ENCODE measurements around the gene TMEM131. TPM values are rescaled to one million over a fixed set of nuclear protein-coding genes. Genes with fewer than 3 reads are reported as not detected.

Gene TMEM131
- total RNA-seq, 1 donor from 2014 or later = 43.9 TPM

DNA sequence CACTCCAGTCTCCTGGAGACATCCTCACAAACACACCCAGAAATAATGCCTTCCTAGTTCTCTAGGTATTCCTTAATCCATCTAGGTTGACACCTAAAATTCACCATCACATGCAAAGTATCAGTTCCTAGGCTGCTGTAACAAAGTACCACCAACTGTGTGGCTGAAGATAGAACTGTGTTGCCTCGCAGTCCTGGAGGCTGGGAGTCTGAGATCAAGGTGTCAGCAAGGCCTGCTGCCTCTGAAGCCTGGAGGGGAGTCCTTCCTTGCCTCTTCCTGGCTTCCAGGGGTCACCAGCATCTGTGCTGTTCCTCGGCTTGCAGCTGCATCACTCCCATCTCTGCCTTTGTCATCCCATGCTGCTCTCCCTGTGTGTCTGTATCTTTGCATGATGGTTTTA, 36.3 kb upstream of the TMEM131 start:
- Mint-ChIP-seq H3K4me1 (peaks cover 13% of the 10 kb centered on the region), H3K27ac (ENCODE audit: unreplicated experiment) (no peak overlapping the region)
- no peak for DNase-seq (ENCODE audit: low read depth, low spot score)

DNA sequence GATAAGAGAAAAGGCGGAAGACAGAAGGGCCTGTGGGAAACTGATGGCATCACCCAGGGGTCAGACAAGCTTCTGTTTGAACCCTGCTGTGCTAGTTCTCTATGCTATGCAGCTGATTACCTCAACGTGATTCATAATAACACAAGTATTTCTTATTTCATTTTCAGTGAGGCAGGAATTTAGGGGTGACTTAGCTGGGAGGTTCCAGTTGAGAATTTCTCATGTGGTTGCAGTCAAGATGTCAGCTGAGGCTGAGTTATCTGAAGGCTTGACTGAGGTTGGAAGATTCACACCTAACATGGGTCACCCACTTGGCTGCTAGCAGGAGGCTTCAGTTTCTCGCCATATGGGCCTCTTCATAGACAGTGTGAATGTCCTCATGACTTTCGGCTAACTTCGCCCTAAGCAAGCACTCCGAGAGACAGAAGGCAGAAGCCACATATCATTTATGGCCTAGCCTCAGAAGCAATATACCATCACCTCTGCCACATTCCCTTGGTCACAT, 34.0 kb upstream of the TMEM131 start:
- Mint-ChIP-seq H3K9me3 (no peaks in the 10 kb centered on the region), H3K36me3 (ENCODE audit: low read depth) (no peaks in the 10 kb centered on the region), H3K4me1 (peaks cover 13% of the 10 kb centered on the region), H3K27ac (ENCODE audit: unreplicated experiment) (no peak overlapping the region), H3K4me3 (no peak overlapping the region), H3K27me3 (ENCODE audit: low read depth) (no peaks in the 10 kb centered on the region)
- DNase-seq (ENCODE audit: low read depth, low spot score) = no peak
- TF ChIP-seq, protein P1, sequence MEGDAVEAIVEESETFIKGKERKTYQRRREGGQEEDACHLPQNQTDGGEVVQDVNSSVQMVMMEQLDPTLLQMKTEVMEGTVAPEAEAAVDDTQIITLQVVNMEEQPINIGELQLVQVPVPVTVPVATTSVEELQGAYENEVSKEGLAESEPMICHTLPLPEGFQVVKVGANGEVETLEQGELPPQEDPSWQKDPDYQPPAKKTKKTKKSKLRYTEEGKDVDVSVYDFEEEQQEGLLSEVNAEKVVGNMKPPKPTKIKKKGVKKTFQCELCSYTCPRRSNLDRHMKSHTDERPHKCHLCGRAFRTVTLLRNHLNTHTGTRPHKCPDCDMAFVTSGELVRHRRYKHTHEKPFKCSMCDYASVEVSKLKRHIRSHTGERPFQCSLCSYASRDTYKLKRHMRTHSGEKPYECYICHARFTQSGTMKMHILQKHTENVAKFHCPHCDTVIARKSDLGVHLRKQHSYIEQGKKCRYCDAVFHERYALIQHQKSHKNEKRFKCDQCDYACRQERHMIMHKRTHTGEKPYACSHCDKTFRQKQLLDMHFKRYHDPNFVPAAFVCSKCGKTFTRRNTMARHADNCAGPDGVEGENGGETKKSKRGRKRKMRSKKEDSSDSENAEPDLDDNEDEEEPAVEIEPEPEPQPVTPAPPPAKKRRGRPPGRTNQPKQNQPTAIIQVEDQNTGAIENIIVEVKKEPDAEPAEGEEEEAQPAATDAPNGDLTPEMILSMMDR (conservative IDR thresholded peaks at IDR 0.05) = no peak

More for the DNA sequence above, 36.3 kb upstream of the TMEM131 start:
- H3K27me3 Mint-ChIP-seq (ENCODE audit: low read depth) = no peaks in the 10 kb centered on the region
- H3K36me3 Mint-ChIP-seq (ENCODE audit: low read depth) = no peaks in the 10 kb centered on the region
- no peak overlapping the region for H3K4me3 Mint-ChIP-seq
- TF ChIP-seq, protein P1 (conservative IDR thresholded peaks at IDR 0.05) = no peak
- no peaks in the 10 kb centered on the region for H3K9me3 Mint-ChIP-seq

DNA sequence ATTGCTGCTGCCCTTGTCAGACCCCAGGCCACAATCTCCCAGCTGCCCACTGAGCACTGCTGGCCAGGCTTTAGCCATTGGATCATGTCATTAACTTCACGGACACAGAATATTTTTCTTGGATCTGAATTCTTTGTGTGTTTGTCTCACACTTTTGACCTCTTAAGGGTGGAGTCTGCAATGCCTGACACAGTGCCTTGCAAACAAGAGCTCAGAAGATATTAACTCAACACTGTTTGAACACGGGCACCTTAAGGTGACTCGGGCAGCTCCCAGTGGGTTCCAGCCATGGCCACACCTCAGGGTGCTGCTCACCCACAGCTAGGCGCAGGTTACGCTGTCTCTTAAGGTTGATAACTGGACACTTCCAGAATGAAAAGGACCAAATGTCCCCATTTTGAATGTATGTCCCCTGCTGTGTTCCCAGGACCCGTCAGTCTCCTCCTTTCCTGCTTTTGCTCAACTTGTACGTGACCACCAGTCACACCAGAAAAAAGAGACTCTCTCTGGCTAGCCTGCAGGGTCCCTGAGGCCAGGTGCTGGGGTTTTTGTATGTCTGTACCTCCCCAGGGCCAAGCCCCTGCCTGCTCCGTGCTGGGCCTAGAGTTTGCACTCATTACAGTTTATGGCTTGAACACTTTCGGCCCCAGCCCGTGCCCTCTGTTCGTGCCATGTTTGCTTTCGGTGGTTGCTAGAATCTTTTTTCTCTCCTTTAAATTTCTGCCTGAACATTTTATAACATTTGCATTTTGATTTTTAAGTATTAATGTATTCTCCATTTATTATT, 33.4 kb upstream of the TMEM131 start:
- Mint-ChIP-seq H3K9me3 (no peaks in the 10 kb centered on the region), H3K27me3 (ENCODE audit: low read depth) (no peaks in the 10 kb centered on the region), H3K27ac (ENCODE audit: unreplicated experiment) (no peak overlapping the region), H3K4me3 (no peak overlapping the region), H3K4me1 (peaks cover 13% of the 10 kb centered on the region), H3K36me3 (ENCODE audit: low read depth) (no peaks in the 10 kb centered on the region)
- TF ChIP-seq, protein P1 (conservative IDR thresholded peaks at IDR 0.05) = no peak
- DNase-seq (ENCODE audit: low read depth, low spot score) = no peak

DNA sequence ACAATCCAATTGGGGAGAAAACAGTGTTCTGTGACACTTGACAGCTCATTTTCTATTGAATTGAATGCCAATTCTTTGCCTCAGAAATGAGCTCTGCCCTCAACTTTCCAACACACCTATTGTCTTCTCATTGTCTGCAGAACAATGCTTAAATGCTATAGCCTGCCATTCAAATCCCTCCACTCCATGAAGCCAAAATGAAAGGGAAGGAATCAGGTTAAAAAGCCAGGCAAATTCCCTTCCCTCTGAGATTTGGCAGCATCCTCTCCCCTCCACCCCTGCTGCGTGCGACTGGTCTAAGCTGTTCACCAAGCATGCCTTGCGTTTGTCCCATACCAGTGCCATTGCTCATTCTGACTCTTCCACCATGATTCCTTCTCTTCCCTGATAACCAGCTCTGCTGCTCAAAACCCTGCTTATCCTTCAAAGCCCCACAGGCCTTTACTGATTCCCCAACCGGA, 32.4 kb upstream of the TMEM131 start:
- Mint-ChIP-seq H3K4me1 (peaks cover 13% of the 10 kb centered on the region), H3K9me3 (no peaks in the 10 kb centered on the region), H3K4me3 (no peak overlapping the region), H3K27ac (ENCODE audit: unreplicated experiment) (no peak overlapping the region), H3K36me3 (ENCODE audit: low read depth) (no peaks in the 10 kb centered on the region), H3K27me3 (ENCODE audit: low read depth) (no peaks in the 10 kb centered on the region)
- no peak for DNase-seq (ENCODE audit: low read depth, low spot score)
- TF ChIP-seq, protein P1 (conservative IDR thresholded peaks at IDR 0.05) = no peak

DNA sequence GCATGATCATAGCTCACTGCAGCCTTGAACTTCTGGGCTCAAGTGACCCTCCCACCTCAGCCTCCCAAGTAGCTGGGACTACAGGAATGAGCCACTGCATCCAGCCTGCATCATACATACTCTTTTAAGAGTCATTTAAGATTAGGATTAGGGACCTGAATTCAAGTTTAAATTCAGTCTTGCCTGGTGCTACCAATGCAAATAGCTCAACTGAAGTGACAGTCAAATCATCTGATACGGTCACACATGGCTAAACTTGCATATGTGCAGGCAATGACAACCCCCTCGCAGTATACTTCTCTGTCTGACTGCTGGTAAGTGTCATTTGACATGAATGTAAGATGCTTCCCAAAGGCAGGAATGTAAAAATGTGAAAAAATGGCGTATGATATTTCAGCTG, 31.8 kb upstream of the TMEM131 start:
- DNase-seq (ENCODE audit: low read depth, low spot score) = no peak
- TF ChIP-seq, protein P1 (conservative IDR thresholded peaks at IDR 0.05) = no peak
- H3K27me3 Mint-ChIP-seq (ENCODE audit: low read depth) = no peaks in the 10 kb centered on the region
- no peak overlapping the region for H3K4me3 Mint-ChIP-seq
- H3K27ac Mint-ChIP-seq (ENCODE audit: unreplicated experiment) = no peak overlapping the region
- H3K4me1 Mint-ChIP-seq = peaks cover 13% of the 10 kb centered on the region
- peaks cover 2% of the 10 kb centered on the region for H3K9me3 Mint-ChIP-seq
- no peaks in the 10 kb centered on the region for H3K36me3 Mint-ChIP-seq (ENCODE audit: low read depth)

Measured in neural crest cell (in vitro differentiated cells).